Spleen (tissue), 7 donors: ENCODE data around the gene ENOX2.
"Not testable (repeated sequence)": the region's sequence is repeated elsewhere in the genome, so short reads cannot be mapped to it uniquely, and the experiment has no call there.

Source experiments
- POLR2A ChIP-seq, 3 donors: fragments of 450-650 bp; IDR thresholded peaks; one replicate each; pipeline ENCODE4 v1.5.1; 2017; ENCODE audit warnings: antibody characterized with exemption in 3 of 3, mild to moderate bottlenecking in 1 of 3
- TF ChIP-seq, protein P1 (sequence below), 11 experiments: fragments of 200-600 bp in 7 of 11; fragments of 450-650 bp in 4 of 11; sonication (generic) in 4 of 11; IDR thresholded peaks in 8 of 11; conservative IDR thresholded peaks in 3 of 11; 1 replicate in 7 of 11; 2 replicates in 4 of 11; pipeline versions ENCODE4 v1.4.0 to v1.8.0; 2016 to 2021; ENCODE audit warnings: antibody characterized with exemption in 11 of 11, inconsistent platforms in 4 of 11, mild to moderate bottlenecking in 1 of 11
- donor health status: DM: no; HTN: no; CAD: no; lungs with moderate emphysema.
- donor health status: DM: no; HTN: no; CAD: no.
- donor health status: DM: no; HTN: no; CAD: no.

DNA sequence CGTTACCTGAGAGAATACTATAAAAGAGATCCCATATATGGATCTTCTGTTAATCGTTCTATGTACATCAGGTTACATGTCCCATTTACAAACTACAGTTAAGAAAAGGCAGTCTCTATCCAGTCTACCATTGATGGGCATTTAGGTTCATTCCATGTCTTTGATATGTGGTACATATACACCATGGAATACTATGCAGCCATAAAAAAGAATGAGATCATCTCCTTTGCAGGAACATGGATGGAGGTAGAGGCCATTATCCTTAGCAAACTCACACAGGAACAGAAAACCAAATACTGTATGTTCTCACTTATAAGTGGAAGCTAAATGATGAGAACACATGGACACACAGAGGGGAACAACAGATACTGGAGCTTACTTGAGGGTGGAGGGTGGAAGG, 111.1 kb downstream of the ENOX2 start:
- TF ChIP-seq, protein P1, sequence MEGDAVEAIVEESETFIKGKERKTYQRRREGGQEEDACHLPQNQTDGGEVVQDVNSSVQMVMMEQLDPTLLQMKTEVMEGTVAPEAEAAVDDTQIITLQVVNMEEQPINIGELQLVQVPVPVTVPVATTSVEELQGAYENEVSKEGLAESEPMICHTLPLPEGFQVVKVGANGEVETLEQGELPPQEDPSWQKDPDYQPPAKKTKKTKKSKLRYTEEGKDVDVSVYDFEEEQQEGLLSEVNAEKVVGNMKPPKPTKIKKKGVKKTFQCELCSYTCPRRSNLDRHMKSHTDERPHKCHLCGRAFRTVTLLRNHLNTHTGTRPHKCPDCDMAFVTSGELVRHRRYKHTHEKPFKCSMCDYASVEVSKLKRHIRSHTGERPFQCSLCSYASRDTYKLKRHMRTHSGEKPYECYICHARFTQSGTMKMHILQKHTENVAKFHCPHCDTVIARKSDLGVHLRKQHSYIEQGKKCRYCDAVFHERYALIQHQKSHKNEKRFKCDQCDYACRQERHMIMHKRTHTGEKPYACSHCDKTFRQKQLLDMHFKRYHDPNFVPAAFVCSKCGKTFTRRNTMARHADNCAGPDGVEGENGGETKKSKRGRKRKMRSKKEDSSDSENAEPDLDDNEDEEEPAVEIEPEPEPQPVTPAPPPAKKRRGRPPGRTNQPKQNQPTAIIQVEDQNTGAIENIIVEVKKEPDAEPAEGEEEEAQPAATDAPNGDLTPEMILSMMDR (IDR thresholded peaks at IDR 0.05 in 8 of 11, conservative IDR thresholded peaks at IDR 0.05 in 3 of 11), result not testable (repeated sequence)
- not testable (repeated sequence) for TF ChIP-seq POLR2A (IDR thresholded peaks at IDR 0.05)
